ENCODE results near the gene OR8B12.

- TF ChIP-seq TAF1 (IDR thresholded peaks at IDR 0.05; ENCODE audit: low read depth) (no peak), RAD21 (IDR thresholded peaks at IDR 0.05; ENCODE audit: low read depth) (no peak), FOXM1 (IDR thresholded peaks at IDR 0.05; ENCODE audit: borderline replicate concordance, low read depth) (no peak), CEBPB (IDR thresholded peaks at IDR 0.05) (no peak), REST (IDR thresholded peaks at IDR 0.05; ENCODE audit: low read depth) (no peak), EGR1 (IDR thresholded peaks at IDR 0.05) (no peak), EP300 (IDR thresholded peaks at IDR 0.05; ENCODE audit: borderline replicate concordance) (no peak)
Observed at GRCh38 chr11:124517314-124517713, 26.1 kb downstream of the OR8B12 start.
